Measurements from ENCODE around the gene SHE.

DNA sequence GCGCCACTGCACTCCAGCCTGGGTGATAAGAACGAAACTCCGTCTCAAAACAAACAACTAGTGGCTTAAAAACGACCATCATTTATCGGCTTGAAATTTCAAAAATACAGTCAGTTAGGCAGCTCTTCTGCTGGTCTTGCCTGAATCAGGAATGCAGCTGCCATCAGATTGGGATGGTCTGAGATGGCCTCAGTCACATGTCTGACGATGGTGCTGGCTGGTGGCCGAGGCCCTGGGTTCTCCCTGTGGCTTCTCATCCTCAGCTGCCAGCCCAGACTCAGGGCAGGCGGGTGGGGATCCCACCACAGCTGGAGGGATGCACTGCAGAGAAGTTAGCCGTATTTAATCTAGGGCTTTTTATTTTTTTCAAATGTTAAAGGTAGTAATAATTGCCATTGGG lies 65.8 kb downstream of the SHE start:
- TF ChIP-seq CTCF (conservative IDR thresholded peaks at IDR 0.05; ENCODE audit: low read depth in 2 of 2), result no peak
- no peak for TF ChIP-seq REST (IDR thresholded peaks at IDR 0.05; ENCODE audit: unreplicated experiment)
- no peak for TF ChIP-seq EZH2 (IDR thresholded peaks at IDR 0.05; ENCODE audit: low read depth, unreplicated experiment)
- TF ChIP-seq JUNB (IDR thresholded peaks at IDR 0.05; ENCODE audit: unreplicated experiment), result no peak
- no peak for TF ChIP-seq POLR2AphosphoS5 (IDR thresholded peaks at IDR 0.05; ENCODE audit: low read depth)
- TF ChIP-seq STAT1 (IDR thresholded peaks at IDR 0.05; ENCODE audit: unreplicated experiment), result no peak
- TF ChIP-seq EZH2phosphoT487 (IDR thresholded peaks at IDR 0.05; ENCODE audit: unreplicated experiment), result no peak
- no peak for TF ChIP-seq NANOG (IDR thresholded peaks at IDR 0.05; ENCODE audit: borderline replicate concordance)
- TF ChIP-seq, protein P1, sequence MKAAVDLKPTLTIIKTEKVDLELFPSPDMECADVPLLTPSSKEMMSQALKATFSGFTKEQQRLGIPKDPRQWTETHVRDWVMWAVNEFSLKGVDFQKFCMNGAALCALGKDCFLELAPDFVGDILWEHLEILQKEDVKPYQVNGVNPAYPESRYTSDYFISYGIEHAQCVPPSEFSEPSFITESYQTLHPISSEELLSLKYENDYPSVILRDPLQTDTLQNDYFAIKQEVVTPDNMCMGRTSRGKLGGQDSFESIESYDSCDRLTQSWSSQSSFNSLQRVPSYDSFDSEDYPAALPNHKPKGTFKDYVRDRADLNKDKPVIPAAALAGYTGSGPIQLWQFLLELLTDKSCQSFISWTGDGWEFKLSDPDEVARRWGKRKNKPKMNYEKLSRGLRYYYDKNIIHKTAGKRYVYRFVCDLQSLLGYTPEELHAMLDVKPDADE (IDR thresholded peaks at IDR 0.05), result no peak
